Measurements from ENCODE around the gene CALCOCO1. TPM values are rescaled to one million over a fixed set of nuclear protein-coding genes. Genes with fewer than 3 reads are reported as not detected.

CALCOCO1 gene
- total and polyA plus RNA-seq, 2 of the 8 experiments (the other 6 are each of a cell fraction or from before 2014, with no cell fraction given), result 20.3 to 39.3 TPM

GRCh38 chr12:53675701-53676607 lies 51.3 kb downstream of the CALCOCO1 start, which contains the start of gene ATP5MC2 (continued):
- TF ChIP-seq HDAC2 (IDR thresholded peaks at IDR 0.05; ENCODE audit: borderline replicate concordance in 1 of 2, low read depth in 2 of 2, low read length in 2 of 2) (peak in 1 of 2 experiments; percentile 57; a peak in 1 of 4 replicates), CHD1 (IDR thresholded peaks at IDR 0.05; ENCODE audit: low read depth, low read length) (no peak), E2F6 (IDR thresholded peaks at IDR 0.05) (peak; percentile 82), NRF1 (IDR thresholded peaks at IDR 0.05; ENCODE audit: low read depth, low read length) (peak; percentile 96), MAX (IDR thresholded peaks at IDR 0.05) (peak; percentile 87), TAF7 (optimal IDR thresholded peaks at IDR 0.05; ENCODE audit: borderline replicate concordance, low read depth, low read length) (peak; percentile 87), BRCA1 (IDR thresholded peaks at IDR 0.05; ENCODE audit: low read depth, low read length) (0 out of 2 replicates have a peak, but pooled peaks have one; percentile 16), ATF3 (IDR thresholded peaks at IDR 0.05; ENCODE audit: insufficient read depth, low read depth, low read length) (peak; percentile 80), CTCF (IDR thresholded peaks at IDR 0.05; ENCODE audit: control extremely low read depth in 1 of 3, insufficient read depth in 1 of 3, low read depth in 1 of 3, low read length in 3 of 3) (peak; percentile 100), RFX5 (IDR thresholded peaks at IDR 0.05; ENCODE audit: borderline replicate concordance, low read depth, low read length) (peak; percentile 44; the same call in 1 of the 2 replicates), EZH2 (IDR thresholded peaks at IDR 0.05; ENCODE audit: low read depth, low read length, severe bottlenecking) (no peak)
